ENCODE measurements around the gene SLC22A7. TPM values are rescaled to one million over a fixed set of nuclear protein-coding genes. Genes with fewer than 3 reads are reported as not detected.
"Not testable (repeated sequence)": the region's sequence is repeated elsewhere in the genome, so short reads cannot be mapped to it uniquely, and the experiment has no call there.

SLC22A7 gene
- total RNA-seq, 1 donor from 2014 or later: not detected

DNA sequence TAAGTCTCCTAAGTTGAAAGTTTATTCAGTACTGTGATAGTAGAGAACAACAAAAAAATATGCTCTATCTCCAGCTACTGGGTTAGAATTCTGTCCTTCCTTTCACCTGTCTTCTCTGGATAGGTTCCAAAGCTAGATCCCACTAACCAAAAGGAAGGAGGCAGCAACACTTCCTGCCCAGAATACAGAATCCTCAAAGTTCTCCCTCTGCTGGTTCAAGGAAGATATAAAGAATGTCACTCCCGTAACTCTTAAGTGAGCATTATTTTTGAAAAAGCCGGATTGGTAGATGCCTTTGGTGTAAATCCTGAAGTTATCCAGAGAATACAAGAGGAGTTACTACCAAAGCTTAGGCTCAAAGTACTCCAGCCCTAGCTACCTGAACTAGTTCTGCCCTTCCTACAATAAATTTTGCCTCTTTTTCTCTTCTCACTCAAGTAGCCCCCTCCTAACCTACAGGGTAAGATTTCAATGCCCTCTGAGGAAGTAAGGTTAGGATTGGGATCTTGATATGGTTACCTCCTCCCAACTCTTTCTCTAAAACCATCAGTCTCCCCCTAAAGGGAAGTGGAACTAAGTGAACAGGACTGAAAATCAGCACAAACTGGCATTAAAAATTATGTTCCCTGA is 36.5 kb downstream of the SLC22A7 start:
- peak; percentile 76 for DNase-seq (ENCODE audit: low read depth)

DNA sequence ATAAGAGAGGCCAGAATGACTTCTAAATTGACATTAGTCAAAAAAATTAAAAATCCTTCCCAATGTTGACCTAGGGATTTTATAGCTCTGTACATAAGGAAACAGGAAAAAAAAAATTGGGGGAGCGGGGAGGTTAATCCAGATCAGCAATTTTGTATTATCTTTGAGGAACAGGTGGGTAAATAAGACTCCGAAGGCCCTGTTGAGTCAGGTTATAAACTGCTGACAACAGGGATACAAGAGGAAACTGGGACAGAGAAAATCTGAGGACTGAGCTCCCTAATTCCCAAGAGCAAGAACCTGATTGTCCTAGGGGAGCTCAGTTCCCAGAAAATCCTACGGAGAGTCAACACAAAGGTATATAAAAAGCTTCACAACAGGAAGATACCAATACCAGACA is 37.4 kb downstream of the SLC22A7 start:
- DNase-seq (ENCODE audit: low read depth): no peak

DNA sequence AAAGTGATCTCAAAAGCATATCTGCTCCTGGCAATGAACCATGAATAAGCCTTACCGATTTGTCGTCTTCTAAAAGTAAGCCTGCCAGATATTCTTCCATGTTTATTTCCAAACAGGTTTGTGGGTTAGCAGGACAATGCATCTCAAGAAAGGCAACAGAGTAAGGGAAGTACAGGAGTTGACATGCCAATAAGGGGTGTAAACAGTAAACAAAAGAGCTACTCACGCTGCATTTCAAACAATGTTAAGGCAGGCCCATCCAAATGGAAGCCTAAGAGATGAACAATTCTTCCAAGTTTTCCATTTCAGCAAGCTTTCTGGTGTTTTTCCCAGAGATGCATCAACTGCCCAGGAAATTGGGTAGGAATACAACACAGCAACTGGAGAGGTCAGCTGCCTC is 38.3 kb downstream of the SLC22A7 start:
- DNase-seq (ENCODE audit: low read depth): no peak

DNA sequence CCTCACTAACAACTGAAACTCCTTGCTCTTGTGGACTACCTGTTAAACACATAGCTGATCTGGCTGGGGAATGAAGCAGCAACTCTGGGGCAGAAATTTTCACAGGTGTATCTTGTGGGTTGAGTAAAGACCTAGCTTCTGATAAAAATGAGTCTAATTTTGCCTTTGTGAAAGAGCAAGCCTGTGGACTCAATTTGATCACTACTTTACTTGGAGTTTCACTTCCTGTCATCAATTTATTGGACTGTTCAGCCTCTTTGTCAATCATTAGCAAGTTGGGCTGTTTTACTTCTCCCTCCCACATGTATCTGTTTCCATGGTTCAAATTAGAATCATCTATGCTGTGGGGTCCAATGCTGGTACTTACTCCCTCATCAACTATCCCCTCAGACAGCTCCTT is 40.2 kb downstream of the SLC22A7 start:
- DNase-seq (ENCODE audit: low read depth): no peak

DNA sequence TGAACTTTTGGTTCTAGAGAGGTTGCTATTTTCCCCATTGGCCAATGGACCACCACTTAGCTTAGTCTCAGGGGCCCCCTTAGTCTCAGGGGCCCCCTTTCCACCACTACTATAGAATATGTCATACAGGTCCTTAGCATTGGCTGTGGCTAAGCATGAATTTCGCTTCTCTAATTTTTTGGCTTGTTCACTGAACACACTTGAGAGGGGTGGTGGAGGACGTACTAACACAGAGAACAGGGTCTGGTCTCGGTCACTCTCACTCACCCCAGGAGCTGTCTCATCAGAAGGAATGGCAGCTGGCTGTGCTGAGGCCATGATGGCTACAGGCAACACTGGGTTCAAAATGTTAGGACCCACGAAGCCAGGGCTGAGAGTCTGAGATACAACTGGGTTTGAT is 41.1 kb downstream of the SLC22A7 start:
- DNase-seq (ENCODE audit: low read depth): no peak

DNA sequence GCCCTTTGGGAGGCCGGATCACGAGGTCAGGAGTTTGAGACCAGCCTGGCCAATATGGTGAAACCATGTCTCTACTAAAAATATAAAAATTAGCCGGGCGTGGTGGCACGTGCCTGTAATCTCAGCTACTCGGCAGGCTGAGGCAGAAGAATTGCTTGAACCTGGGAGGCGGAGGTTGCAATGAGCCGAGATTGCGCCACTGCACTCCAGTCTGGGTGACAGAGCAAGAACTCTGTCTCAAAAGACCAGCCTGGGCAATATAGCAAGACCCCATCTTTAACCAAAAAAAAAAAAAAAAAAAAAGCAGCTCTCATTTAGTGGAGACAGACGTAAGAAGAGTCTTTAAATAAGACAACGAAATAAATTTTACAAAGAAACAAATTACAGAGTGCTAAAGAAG is 48.2 kb downstream of the SLC22A7 start:
- DNase-seq (ENCODE audit: low read depth): not testable (repeated sequence)

DNA sequence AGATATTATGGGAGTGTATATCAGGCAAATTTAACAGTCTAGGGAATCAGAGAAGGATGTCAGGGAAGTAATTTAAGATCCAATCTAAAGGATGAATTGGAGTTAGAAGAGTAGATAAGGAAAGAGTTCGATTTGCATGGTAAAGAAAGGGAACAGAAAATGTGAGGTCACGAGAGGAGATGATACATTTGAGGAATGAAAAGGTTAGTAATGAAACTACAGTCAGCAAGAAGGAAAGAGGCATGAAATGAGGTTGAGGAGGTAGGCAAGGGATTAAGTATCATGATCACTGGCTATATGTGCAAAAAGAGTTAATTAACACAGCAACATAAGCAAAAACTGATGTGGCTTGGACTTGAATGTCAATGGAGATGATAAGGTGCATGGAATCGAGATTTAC is 49.0 kb downstream of the SLC22A7 start:
- DNase-seq (ENCODE audit: low read depth): no peak

DNA sequence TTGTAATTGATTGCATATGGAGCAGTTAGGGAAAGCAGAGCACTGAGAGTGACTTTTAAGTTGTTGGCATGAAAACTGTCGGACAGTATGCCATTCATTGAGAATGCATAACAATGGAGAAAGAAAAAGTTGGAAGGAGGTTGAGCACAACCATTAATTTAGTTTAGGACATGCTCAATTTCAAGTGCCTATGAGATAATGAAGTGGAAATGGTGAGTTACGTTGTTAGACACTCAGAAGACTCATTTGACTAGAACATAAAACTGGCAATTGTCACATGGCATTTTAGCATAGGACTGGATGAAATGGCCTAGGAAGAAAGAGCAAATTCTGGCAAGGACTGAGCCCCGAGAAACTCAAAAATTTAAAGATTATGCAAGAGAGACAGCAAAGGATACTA is 49.4 kb downstream of the SLC22A7 start:
- DNase-seq (ENCODE audit: low read depth): no peak

DNA sequence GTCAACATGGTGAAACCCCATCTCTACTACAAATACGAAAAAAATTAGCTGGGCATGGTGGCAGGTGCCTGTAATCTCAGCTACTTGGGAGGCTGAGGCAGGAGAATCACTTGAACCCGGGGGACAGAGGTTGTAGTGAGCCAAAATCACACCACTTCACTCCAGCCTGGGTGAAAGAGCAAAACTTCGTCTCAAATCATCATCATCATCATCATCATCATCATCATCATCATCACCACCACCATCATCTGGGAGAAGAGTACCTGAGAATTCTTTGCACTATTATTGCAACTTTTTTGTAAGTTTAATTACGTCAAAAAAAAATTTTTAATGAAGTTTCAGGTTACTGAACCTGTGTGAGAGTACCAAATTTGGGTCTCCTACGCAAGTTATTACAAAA is 53.9 kb downstream of the SLC22A7 start:
- not testable (repeated sequence) for DNase-seq (ENCODE audit: low read depth)

Other genes with a start within 250 kb of the SLC22A7 start
- 28.0 and 45.0 TPM in 2 replicates for gene CUL7, start 244.4 kb upstream of the SLC22A7 start, total RNA-seq
- 17.9 and 25.4 TPM in 2 replicates for gene MRPL2, start 238.8 kb upstream of the SLC22A7 start, total RNA-seq
- gene KLC4, start 238.6 kb upstream of the SLC22A7 start, total RNA-seq: 17.0 and 29.3 TPM in 2 replicates
- gene PTK7, start 221.9 kb upstream of the SLC22A7 start, total RNA-seq: 81.3 and 141 TPM in 2 replicates
- 14.2 and 20.9 TPM in 2 replicates for gene SRF, start 127.0 kb upstream of the SLC22A7 start, total RNA-seq
- 20.3 and 43.4 TPM in 2 replicates for gene CUL9, start 116.1 kb upstream of the SLC22A7 start, total RNA-seq
- gene DNPH1, start 68.8 kb upstream of the SLC22A7 start, total RNA-seq: 37.1 and 81.6 TPM in 2 replicates
- gene TTBK1, start 54.8 kb upstream of the SLC22A7 start, total RNA-seq: 0.10 TPM in 1 of 2 replicates, not detected in the other
- gene CRIP3, start 10.6 kb downstream of the SLC22A7 start, total RNA-seq: 0.25 TPM in 1 of 2 replicates, not detected in the other
- 3.8 and 11.6 TPM in 2 replicates for gene ZNF318, start 71.4 kb downstream of the SLC22A7 start, total RNA-seq
- 13.0 and 19.1 TPM in 2 replicates for gene ABCC10, start 129.3 kb downstream of the SLC22A7 start, total RNA-seq
- gene DLK2, start 157.3 kb downstream of the SLC22A7 start, total RNA-seq: 1.3 TPM in 1 of 2 replicates, not detected in the other
- 6.4 and 19.6 TPM in 2 replicates for gene TJAP1, start 179.3 kb downstream of the SLC22A7 start, total RNA-seq
- gene LRRC73, start 212.1 kb downstream of the SLC22A7 start, total RNA-seq: 0.35 and 1.1 TPM in 2 replicates
- 114 and 161 TPM in 2 replicates for gene YIPF3, start 218.7 kb downstream of the SLC22A7 start, total RNA-seq
- 36.1 and 49.0 TPM in 2 replicates for gene POLR1C, start 218.8 kb downstream of the SLC22A7 start, total RNA-seq

Measured in renal cortical epithelial cell (primary cell).